Glomerular visceral epithelial cell (primary cell): ENCODE results near the gene GAGE12E.
"Not testable (repeated sequence)": the region's sequence is repeated elsewhere in the genome, so short reads cannot be mapped to it uniquely, and the experiment has no call there.

Experiments used
- DNase-seq: peaks from one replicate; pipeline ENCODE4 v3.0.0-alpha.2; 2016; ENCODE audit errors: extremely low spot score

GAGE12E gene, protein sequence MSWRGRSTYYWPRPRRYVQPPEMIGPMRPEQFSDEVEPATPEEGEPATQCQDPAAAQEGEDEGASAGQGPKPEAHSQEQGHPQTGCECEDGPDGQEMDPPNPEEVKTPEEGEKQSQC

DNA sequence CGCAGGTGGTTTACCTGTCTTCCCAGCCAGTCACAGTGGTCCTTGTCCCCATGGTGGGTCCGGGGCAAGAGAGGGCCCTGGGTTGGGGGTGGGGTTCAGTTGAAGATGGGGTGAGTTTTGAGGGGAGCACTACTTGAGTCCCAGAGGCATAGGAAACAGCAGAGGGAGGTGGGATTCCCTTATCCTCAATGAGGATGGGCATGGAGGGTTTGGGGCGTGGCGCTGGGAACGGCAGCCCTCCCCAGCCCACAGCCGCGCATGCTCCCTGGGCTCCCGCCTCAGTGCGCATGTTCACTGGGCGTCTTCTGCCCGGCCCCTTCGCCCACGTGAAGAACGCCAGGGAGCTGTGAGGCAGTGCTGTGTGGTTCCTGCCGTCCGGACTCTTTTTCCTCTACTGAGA, at the start of gene GAGE12E:
TSS of gene GAGE12E (plus strand) at position 301 of the 400 bp plus-strand sequence. CDS start 1,155 bp downstream, outside the sequence.
- not testable (repeated sequence) for DNase-seq

DNA sequence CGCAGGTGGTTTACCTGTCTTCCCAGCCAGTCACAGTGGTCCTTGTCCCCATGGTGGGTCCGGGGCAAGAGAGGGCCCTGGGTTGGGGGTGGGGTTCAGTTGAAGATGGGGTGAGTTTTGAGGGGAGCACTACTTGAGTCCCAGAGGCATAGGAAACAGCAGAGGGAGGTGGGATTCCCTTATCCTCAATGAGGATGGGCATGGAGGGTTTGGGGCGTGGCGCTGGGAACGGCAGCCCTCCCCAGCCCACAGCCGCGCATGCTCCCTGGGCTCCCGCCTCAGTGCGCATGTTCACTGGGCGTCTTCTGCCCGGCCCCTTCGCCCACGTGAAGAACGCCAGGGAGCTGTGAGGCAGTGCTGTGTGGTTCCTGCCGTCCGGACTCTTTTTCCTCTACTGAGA, 19.2 kb upstream of the GAGE12E start, which contains the start of gene GAGE12C:
TSS of gene GAGE12C (plus strand) at position 301 of the 400 bp plus-strand sequence. CDS start 1,155 bp downstream, outside the sequence.
- DNase-seq, result not testable (repeated sequence)

DNA sequence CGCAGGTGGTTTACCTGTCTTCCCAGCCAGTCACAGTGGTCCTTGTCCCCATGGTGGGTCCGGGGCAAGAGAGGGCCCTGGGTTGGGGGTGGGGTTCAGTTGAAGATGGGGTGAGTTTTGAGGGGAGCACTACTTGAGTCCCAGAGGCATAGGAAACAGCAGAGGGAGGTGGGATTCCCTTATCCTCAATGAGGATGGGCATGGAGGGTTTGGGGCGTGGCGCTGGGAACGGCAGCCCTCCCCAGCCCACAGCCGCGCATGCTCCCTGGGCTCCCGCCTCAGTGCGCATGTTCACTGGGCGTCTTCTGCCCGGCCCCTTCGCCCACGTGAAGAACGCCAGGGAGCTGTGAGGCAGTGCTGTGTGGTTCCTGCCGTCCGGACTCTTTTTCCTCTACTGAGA, 9.7 kb upstream of the GAGE12E start, which contains the start of gene GAGE12D:
TSS of gene GAGE12D (plus strand) at position 301 of the 400 bp plus-strand sequence. CDS start 1,155 bp downstream, outside the sequence.
- not testable (repeated sequence) for DNase-seq

DNA sequence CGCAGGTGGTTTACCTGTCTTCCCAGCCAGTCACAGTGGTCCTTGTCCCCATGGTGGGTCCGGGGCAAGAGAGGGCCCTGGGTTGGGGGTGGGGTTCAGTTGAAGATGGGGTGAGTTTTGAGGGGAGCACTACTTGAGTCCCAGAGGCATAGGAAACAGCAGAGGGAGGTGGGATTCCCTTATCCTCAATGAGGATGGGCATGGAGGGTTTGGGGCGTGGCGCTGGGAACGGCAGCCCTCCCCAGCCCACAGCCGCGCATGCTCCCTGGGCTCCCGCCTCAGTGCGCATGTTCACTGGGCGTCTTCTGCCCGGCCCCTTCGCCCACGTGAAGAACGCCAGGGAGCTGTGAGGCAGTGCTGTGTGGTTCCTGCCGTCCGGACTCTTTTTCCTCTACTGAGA, 9.5 kb downstream of the GAGE12E start, which contains the start of gene GAGE12F:
TSS of gene GAGE12F (plus strand) at position 301 of the 400 bp plus-strand sequence. CDS start 1,155 bp downstream, outside the sequence.
- not testable (repeated sequence) for DNase-seq

DNA sequence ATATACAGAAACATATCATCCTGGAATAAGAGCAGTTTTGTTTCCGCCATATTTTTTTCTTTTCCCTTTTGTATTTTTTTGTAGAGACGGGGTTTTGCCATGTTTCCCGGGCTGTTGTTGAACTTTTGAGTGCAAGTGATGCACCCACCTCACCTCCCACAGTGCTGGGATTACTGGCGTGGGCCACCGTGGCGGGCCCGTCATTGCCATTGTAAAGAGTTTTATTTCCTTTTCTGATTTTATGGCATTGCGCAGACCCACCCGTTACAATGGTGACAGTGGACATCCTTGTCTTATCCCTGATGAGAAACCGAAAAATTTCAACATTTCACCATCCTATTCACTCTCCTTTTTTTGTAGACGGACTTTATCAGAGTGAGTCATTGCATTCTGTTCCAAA, 17.6 kb downstream of the GAGE12E start:
- not testable (repeated sequence) for DNase-seq

DNA sequence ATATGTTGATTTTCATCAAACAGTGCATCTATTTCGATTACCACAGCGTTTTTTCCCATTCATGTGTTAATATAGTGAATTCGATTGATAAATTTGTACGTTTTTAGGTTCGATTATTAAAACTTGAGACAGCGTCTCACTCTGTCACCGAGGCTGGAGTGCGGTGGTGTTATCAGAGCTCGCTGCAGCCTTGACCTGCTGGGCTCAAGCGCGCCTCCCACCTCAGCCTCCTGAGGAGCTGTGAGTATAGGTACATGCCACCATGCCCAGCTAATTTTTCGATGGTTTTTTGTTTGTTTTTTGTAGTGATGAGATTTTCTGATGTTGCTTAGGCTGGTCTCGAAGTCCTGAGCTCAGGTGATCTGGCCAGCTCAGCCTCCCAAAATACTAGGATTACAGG, 18.1 kb downstream of the GAGE12E start:
- DNase-seq, result not testable (repeated sequence)

DNA sequence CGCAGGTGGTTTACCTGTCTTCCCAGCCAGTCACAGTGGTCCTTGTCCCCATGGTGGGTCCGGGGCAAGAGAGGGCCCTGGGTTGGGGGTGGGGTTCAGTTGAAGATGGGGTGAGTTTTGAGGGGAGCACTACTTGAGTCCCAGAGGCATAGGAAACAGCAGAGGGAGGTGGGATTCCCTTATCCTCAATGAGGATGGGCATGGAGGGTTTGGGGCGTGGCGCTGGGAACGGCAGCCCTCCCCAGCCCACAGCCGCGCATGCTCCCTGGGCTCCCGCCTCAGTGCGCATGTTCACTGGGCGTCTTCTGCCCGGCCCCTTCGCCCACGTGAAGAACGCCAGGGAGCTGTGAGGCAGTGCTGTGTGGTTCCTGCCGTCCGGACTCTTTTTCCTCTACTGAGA, 19.0 kb downstream of the GAGE12E start, which contains the start of gene GAGE12G:
TSS of gene GAGE12G (plus strand) at position 301 of the 400 bp plus-strand sequence. CDS start 1,155 bp downstream, outside the sequence.
- DNase-seq, result not testable (repeated sequence)

DNA sequence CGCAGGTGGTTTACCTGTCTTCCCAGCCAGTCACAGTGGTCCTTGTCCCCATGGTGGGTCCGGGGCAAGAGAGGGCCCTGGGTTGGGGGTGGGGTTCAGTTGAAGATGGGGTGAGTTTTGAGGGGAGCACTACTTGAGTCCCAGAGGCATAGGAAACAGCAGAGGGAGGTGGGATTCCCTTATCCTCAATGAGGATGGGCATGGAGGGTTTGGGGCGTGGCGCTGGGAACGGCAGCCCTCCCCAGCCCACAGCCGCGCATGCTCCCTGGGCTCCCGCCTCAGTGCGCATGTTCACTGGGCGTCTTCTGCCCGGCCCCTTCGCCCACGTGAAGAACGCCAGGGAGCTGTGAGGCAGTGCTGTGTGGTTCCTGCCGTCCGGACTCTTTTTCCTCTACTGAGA, 28.6 kb downstream of the GAGE12E start, which contains the start of gene GAGE12H:
TSS of gene GAGE12H (plus strand) at position 301 of the 400 bp plus-strand sequence. CDS start 1,155 bp downstream, outside the sequence.
- DNase-seq, result not testable (repeated sequence)

DNA sequence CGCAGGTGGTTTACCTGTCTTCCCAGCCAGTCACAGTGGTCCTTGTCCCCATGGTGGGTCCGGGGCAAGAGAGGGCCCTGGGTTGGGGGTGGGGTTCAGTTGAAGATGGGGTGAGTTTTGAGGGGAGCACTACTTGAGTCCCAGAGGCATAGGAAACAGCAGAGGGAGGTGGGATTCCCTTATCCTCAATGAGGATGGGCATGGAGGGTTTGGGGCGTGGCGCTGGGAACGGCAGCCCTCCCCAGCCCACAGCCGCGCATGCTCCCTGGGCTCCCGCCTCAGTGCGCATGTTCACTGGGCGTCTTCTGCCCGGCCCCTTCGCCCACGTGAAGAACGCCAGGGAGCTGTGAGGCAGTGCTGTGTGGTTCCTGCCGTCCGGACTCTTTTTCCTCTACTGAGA, 38.1 kb downstream of the GAGE12E start, which contains the start of gene GAGE2A:
TSS of gene GAGE2A (plus strand) at position 301 of the 400 bp plus-strand sequence. CDS start 1,155 bp downstream, outside the sequence.
- not testable (repeated sequence) for DNase-seq

DNA sequence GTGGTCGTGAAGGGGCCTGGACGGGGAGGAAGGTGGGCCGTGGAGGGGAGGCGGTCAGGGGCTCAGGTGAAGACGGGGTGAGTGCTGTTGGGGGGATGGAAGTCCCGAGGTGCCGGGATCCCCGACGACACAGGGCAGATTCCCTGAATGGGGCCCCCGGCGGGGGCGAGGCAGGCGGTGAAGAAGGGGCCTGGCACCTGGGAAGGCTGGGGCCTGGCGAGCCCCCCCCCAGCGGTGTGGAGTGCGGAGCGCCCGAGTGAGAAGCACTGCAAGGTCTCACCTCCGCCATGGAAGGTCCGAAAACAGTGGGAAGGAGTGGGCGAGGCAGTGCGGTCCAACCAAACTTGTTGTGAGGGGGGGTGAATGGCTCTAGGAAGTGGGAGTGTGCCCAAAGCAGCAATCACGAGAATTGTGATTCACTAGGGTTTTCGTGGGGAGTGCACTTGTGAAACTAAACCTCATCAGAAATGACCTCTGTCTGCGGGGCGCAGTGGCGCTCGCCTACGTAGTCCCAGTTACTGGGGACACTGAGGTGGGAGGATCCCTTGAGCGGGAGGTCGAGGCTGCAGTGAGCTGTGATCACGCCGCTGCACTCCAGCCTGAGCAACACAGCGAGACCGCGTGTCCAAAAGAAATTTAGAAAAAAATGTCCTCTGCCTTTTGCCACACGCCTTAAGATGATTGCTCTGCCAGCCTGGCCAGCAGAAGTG, 38.8 kb downstream of the GAGE12E start:
- DNase-seq, result not testable (repeated sequence)

DNA sequence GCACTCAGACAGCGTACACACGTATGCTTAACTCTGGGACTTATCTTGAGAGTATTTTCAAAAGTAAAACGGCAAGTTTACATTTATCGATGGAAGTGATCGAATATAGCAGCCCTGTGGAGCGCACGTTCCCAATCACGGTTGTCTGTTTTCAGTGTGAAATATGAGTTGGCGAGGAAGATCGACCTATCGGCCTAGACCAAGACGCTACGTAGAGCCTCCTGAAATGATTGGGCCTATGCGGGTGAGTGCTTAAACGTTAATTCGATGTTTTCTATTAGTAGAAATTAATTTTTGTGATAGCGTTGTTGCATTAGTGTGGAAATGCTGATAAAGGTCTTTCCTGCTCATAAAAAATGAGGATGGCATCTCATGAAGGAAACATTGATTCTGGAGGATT, 39.4 kb downstream of the GAGE12E start:
- not testable (repeated sequence) for DNase-seq

DNA sequence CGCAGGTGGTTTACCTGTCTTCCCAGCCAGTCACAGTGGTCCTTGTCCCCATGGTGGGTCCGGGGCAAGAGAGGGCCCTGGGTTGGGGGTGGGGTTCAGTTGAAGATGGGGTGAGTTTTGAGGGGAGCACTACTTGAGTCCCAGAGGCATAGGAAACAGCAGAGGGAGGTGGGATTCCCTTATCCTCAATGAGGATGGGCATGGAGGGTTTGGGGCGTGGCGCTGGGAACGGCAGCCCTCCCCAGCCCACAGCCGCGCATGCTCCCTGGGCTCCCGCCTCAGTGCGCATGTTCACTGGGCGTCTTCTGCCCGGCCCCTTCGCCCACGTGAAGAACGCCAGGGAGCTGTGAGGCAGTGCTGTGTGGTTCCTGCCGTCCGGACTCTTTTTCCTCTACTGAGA, 47.6 kb downstream of the GAGE12E start, which contains the start of gene GAGE1:
TSS of gene GAGE1 (plus strand) at position 301 of the 400 bp plus-strand sequence. CDS start 1,155 bp downstream, outside the sequence.
- not testable (repeated sequence) for DNase-seq
